MM.1S (cell line): ENCODE measurements around the gene RIPK1.
"Not testable (repeated sequence)": the region's sequence is repeated elsewhere in the genome, so short reads cannot be mapped to it uniquely, and the experiment has no call there.

Experiments used
- DNase-seq: peaks from one replicate; pipeline ENCODE4 v3.0.0-alpha.2; 2015
- H2AFZ ChIP-seq: fragments of 300-600 bp; sonication (generic); 2 replicates; pipeline ENCODE4 v1.6.0; 2016; ENCODE audit warnings: antibody characterized with exemption, low read length
- H3F3A ChIP-seq: fragments of 300-600 bp; sonication (generic); 2 replicates; pipeline ENCODE4 v1.6.1; 2016; ENCODE audit warnings: mild to moderate bottlenecking, antibody characterized with exemption, low read length, moderate library complexity, mixed read lengths; ENCODE audit not compliant: insufficient read depth
- H3K27ac ChIP-seq: fragments of 300-600 bp; sonication (generic); 2 replicates; pipeline ENCODE4 v1.5.1; 2016; ENCODE audit warnings: mild to moderate bottlenecking, low read length
- H3K27me3 ChIP-seq: fragments of 300-600 bp; sonication (generic); replicated peaks from 2 replicates; pipeline ENCODE4 v1.6.0; 2016; ENCODE audit warnings: low read length; ENCODE audit not compliant: insufficient read depth
- H3K36me3 ChIP-seq: fragments of 300-600 bp; sonication (generic); replicated peaks from 2 replicates; pipeline ENCODE4 v1.6.1; 2016; ENCODE audit warnings: mild to moderate bottlenecking, low read length, mixed read lengths; ENCODE audit not compliant: insufficient read depth
- H3K4me1 ChIP-seq: fragments of 300-600 bp; sonication (generic); 2 replicates; pipeline ENCODE4 v1.6.1; 2016; ENCODE audit warnings: low read length, mixed read lengths
- H3K4me2 ChIP-seq: fragments of 300-600 bp; sonication (generic); 2 replicates; pipeline ENCODE4 v1.6.0; 2016; ENCODE audit warnings: low read depth, low read length
- H3K4me3 ChIP-seq: fragments of 300-600 bp; sonication (generic); 2 replicates; pipeline ENCODE4 v1.5.1; 2016; ENCODE audit warnings: low read length, mixed read lengths
- H3K79me2 ChIP-seq: fragments of 300-600 bp; sonication (generic); 2 replicates; pipeline ENCODE4 v1.6.1; 2016; ENCODE audit warnings: mixed run types, low read length, mixed read lengths
- H3K9ac ChIP-seq: fragments of 300-600 bp; sonication (generic); 2 replicates; pipeline ENCODE4 v1.6.1; 2016; ENCODE audit warnings: low read length, mixed read lengths
- H3K9me2 ChIP-seq: fragments of 300-600 bp; sonication (generic); replicated peaks from 2 replicates; pipeline ENCODE4 v1.6.1; 2016; ENCODE audit warnings: mild to moderate bottlenecking, low read length, mixed read lengths; ENCODE audit not compliant: insufficient read depth
- H3K9me3 ChIP-seq: fragments of 300-600 bp; sonication (generic); replicated peaks from 2 replicates; pipeline ENCODE4 v1.6.1; 2016; ENCODE audit warnings: mild to moderate bottlenecking, low read length, mixed read lengths; ENCODE audit not compliant: insufficient read depth
- H4K20me1 ChIP-seq: fragments of 300-600 bp; sonication (generic); 2 replicates; pipeline ENCODE4 v1.6.1; 2016; ENCODE audit warnings: mild to moderate bottlenecking, low read length, moderate library complexity, mixed read lengths; ENCODE audit not compliant: insufficient read depth
- EZH2 ChIP-seq: fragments of 300-600 bp; sonication (generic); optimal IDR thresholded peaks from 2 replicates; pipeline ENCODE3; 2017; ENCODE audit warnings: low read depth, mild to moderate bottlenecking, antibody characterized with exemption, low read length, mixed read lengths
- EZH2phosphoT487 ChIP-seq: fragments of 300-600 bp; sonication (generic); IDR thresholded peaks from 2 replicates; pipeline ENCODE4 v1.6.1; 2018; ENCODE audit warnings: antibody characterized with exemption, low read length
- TF ChIP-seq, protein P1 (sequence below): fragments of 300-600 bp; sonication (generic); IDR thresholded peaks from 2 replicates; pipeline ENCODE4 v1.5.1; 2016; ENCODE audit warnings: antibody characterized with exemption, low read length, mixed read lengths

Gene RIPK1

GRCh38 chr6:3053231-3053508, 15.1 kb upstream of the RIPK1 start:
- Histone ChIP-seq H3K9me3 (no peaks in the 10 kb centered on the region), H3K27ac (no peak overlapping the region), H4K20me1 (no peaks in the 10 kb centered on the region), H3K79me2 (no peaks in the 10 kb centered on the region), H3K9me2 (no peaks in the 10 kb centered on the region), H3K4me3 (peak overlapping the region; percentile 73), H3F3A (no peaks in the 10 kb centered on the region), H3K9ac (peak overlapping the region; percentile 59; the same call in 1 of the 2 replicates), H3K36me3 (no peaks in the 10 kb centered on the region), H3K4me2 (peak overlapping the region; percentile 94), H2AFZ (peak overlapping the region; percentile 97), H3K27me3 (no peaks in the 10 kb centered on the region), H3K4me1 (no peaks in the 10 kb centered on the region)
- TF ChIP-seq, protein P1, sequence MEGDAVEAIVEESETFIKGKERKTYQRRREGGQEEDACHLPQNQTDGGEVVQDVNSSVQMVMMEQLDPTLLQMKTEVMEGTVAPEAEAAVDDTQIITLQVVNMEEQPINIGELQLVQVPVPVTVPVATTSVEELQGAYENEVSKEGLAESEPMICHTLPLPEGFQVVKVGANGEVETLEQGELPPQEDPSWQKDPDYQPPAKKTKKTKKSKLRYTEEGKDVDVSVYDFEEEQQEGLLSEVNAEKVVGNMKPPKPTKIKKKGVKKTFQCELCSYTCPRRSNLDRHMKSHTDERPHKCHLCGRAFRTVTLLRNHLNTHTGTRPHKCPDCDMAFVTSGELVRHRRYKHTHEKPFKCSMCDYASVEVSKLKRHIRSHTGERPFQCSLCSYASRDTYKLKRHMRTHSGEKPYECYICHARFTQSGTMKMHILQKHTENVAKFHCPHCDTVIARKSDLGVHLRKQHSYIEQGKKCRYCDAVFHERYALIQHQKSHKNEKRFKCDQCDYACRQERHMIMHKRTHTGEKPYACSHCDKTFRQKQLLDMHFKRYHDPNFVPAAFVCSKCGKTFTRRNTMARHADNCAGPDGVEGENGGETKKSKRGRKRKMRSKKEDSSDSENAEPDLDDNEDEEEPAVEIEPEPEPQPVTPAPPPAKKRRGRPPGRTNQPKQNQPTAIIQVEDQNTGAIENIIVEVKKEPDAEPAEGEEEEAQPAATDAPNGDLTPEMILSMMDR = no peak
- TF ChIP-seq EZH2phosphoT487 (no peak), EZH2 (no peak)
- no peak for DNase-seq

DNA sequence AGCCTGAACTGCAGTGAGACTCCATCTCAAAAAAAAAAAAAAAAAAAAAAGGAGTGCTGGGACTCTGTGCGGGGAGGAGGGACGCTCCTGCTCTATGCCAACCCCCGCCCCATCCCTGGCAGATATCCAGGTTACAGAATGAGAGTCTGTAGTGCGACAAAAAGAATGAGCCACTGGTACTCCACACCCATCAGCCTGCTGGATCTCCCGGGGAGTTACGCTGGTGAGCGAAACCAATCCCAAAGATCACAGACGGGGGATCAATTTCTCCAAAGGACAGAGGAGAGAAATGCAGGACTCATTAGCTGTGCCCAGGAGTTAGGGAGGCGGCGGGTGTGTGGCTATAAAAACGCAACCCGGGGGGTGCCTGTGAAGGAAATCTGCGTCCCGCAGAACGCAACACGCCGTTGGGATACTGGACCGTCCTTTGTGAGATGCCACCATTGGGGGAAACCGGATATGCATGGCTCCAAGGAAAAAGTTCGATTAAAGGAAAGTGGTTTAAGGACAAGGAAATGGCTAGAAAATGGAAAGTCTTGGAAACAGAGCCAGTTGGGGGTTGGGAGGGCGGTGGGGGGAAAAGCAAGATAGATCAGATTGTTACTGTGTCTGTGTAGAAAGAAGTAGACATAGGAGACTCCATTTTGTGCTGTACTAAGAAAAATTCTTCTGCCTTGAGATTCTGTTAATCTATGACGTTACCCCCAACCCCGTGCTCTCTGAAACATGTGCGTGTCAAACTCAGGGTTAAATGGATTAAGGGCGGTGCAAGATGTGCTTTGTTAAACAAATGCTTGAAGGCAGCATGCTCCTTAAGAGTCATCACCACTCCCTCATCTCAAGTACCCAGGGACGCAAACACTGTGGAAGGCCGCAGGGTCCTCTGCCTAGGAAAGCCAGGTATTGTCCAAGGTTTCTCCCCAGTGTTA, 13.8 kb upstream of the RIPK1 start:
- H3K4me1 ChIP-seq, H3K27ac ChIP-seq, H4K20me1 ChIP-seq, H3K9me2 ChIP-seq, H3F3A ChIP-seq, DNase-seq, H3K9ac ChIP-seq, H3K36me3 ChIP-seq, H3K27me3 ChIP-seq, H3K79me2 ChIP-seq, H2AFZ ChIP-seq, H3K9me3 ChIP-seq: not testable (repeated sequence)
- Histone ChIP-seq H3K4me3 (peak overlapping the region; percentile 73), H3K4me2 (peak overlapping the region; percentile 94; the same call in 1 of the 2 replicates)

GRCh38 chr6:3055158-3055499, 13.2 kb upstream of the RIPK1 start:
- H3F3A ChIP-seq, H3K79me2 ChIP-seq, H4K20me1 ChIP-seq, H3K4me1 ChIP-seq, H3K27ac ChIP-seq, DNase-seq, H3K4me2 ChIP-seq, H3K36me3 ChIP-seq, H3K27me3 ChIP-seq, H2AFZ ChIP-seq, H3K4me3 ChIP-seq, H3K9me3 ChIP-seq, H3K9me2 ChIP-seq, H3K9ac ChIP-seq: not testable (repeated sequence)

GRCh38 chr6:3057063-3057770, 11.1 kb upstream of the RIPK1 start:
- Histone ChIP-seq H3F3A (no peaks in the 10 kb centered on the region), H3K9me3 (no peaks in the 10 kb centered on the region), H3K4me2 (no peak overlapping the region), H3K27ac (no peak overlapping the region), H4K20me1 (no peaks in the 10 kb centered on the region), H2AFZ (no peak overlapping the region), H3K79me2 (no peaks in the 10 kb centered on the region), H3K36me3 (no peaks in the 10 kb centered on the region), H3K4me1 (no peaks in the 10 kb centered on the region), H3K4me3 (no peak overlapping the region), H3K9me2 (no peaks in the 10 kb centered on the region), H3K9ac (no peak overlapping the region), H3K27me3 (no peaks in the 10 kb centered on the region)
- no peak for DNase-seq
- TF ChIP-seq EZH2 (no peak), EZH2phosphoT487 (no peak)
- TF ChIP-seq, protein P1 = no peak
